ENCODE measurements around the gene THAP8.

The THAP8 gene

GRCh38 chr19:36064826-36065225 lies 10.7 kb upstream of the THAP8 start:
- no peak overlapping the region for H3K4me3 ChIP-seq (replicated peaks; ENCODE audit: low read depth, low read length)
- H3K36me3 ChIP-seq (ENCODE audit: control insufficient read depth, insufficient read depth, low read length) = peaks cover 30% of the 10 kb centered on the region
- no peak for TF ChIP-seq CTCF (IDR thresholded peaks at IDR 0.05; ENCODE audit: insufficient read depth, low read length, poor library complexity, severe bottlenecking)
- no peak for DNase-seq (ENCODE audit: extremely low read depth, insufficient read length)
- no peaks in the 10 kb centered on the region for H3K27me3 ChIP-seq (replicated peaks; ENCODE audit: control insufficient read depth, insufficient read depth, low read length)

GRCh38 chr19:36061367-36061766 lies 7.3 kb upstream of the THAP8 start:
- no peaks in the 10 kb centered on the region for H3K27me3 ChIP-seq (replicated peaks; ENCODE audit: control insufficient read depth, insufficient read depth, low read length)
- DNase-seq (ENCODE audit: extremely low read depth, insufficient read length) = no peak
- peaks cover 22% of the 10 kb centered on the region for H3K36me3 ChIP-seq (ENCODE audit: control insufficient read depth, insufficient read depth, low read length)
- no peak overlapping the region for H3K4me3 ChIP-seq (replicated peaks; ENCODE audit: low read depth, low read length)
- no peak for TF ChIP-seq CTCF (IDR thresholded peaks at IDR 0.05; ENCODE audit: insufficient read depth, low read length, poor library complexity, severe bottlenecking)

GRCh38 chr19:36060430-36060829 lies 6.3 kb upstream of the THAP8 start:
- Histone ChIP-seq H3K4me3 (replicated peaks; ENCODE audit: low read depth, low read length) (no peak overlapping the region), H3K36me3 (ENCODE audit: control insufficient read depth, insufficient read depth, low read length) (peaks cover 14% of the 10 kb centered on the region), H3K27me3 (replicated peaks; ENCODE audit: control insufficient read depth, insufficient read depth, low read length) (no peaks in the 10 kb centered on the region)
- DNase-seq (ENCODE audit: extremely low read depth, insufficient read length) = no peak
- TF ChIP-seq CTCF (IDR thresholded peaks at IDR 0.05; ENCODE audit: insufficient read depth, low read length, poor library complexity, severe bottlenecking) = peak; percentile 62

GRCh38 chr19:36059180-36059910 lies 5.3 kb upstream of the THAP8 start:
- no peaks in the 10 kb centered on the region for H3K27me3 ChIP-seq (replicated peaks; ENCODE audit: control insufficient read depth, insufficient read depth, low read length)
- no peak for DNase-seq (ENCODE audit: extremely low read depth, insufficient read length)
- no peak overlapping the region for H3K4me3 ChIP-seq (replicated peaks; ENCODE audit: low read depth, low read length)
- TF ChIP-seq CTCF (IDR thresholded peaks at IDR 0.05; ENCODE audit: insufficient read depth, low read length, poor library complexity, severe bottlenecking) = no peak
- peaks cover 14% of the 10 kb centered on the region for H3K36me3 ChIP-seq (ENCODE audit: control insufficient read depth, insufficient read depth, low read length)

GRCh38 chr19:36058481-36059179 lies 4.5 kb upstream of the THAP8 start:
- Histone ChIP-seq H3K36me3 (ENCODE audit: control insufficient read depth, insufficient read depth, low read length) (peaks cover 10% of the 10 kb centered on the region), H3K4me3 (replicated peaks; ENCODE audit: low read depth, low read length) (no peak overlapping the region), H3K27me3 (replicated peaks; ENCODE audit: control insufficient read depth, insufficient read depth, low read length) (no peaks in the 10 kb centered on the region)
- DNase-seq (ENCODE audit: extremely low read depth, insufficient read length) = no peak
- no peak for TF ChIP-seq CTCF (IDR thresholded peaks at IDR 0.05; ENCODE audit: insufficient read depth, low read length, poor library complexity, severe bottlenecking)
